ENCODE results near the gene RAB8A. TPM values are rescaled to one million over a fixed set of nuclear protein-coding genes. Genes with fewer than 3 reads are reported as not detected.

RAB8A gene
- total and polyA plus RNA-seq, 7 experiments from 2014 or later: 61.8 to 154 (median 74.5) TPM

- Mint-ChIP-seq H3K27ac (no peak overlapping the region), H3K4me3 (no peak overlapping the region), H3K4me1 (peaks cover 0 to 8% (median 0%) of the 10 kb centered on the region in 7 donors), H3K36me3 (peaks cover 24 to 55% (median 29%) of the 10 kb centered on the region in 5 donors), H3K27me3 (no peaks in the 10 kb centered on the region), H3K9me3 (peaks cover 0 to 11% (median 0%) of the 10 kb centered on the region in 11 donors)
- H3K4me3 ChIP-seq (ENCODE audit: low read length): no peak overlapping the region
- no peak for DNase-seq
- no peak overlapping the region for H3K27ac ChIP-seq (ENCODE audit: low read depth, low read length)
- ChIA-PET CTCF (interaction anchor here (0.6 kb wide), 2 partner anchors 255 to 535 kb away, joined by 3 to 4 read pairs; no protein-coding TSS in a partner anchor), POLR2A (interaction anchor here (0.7 kb wide), 1 partner anchor 17 kb away, joined by 7 read pairs; no protein-coding TSS in a partner anchor)
- ATAC-seq: no peak
- no peaks in the 10 kb centered on the region for H3K9me3 ChIP-seq (ENCODE audit: control insufficient read depth in 2 of 3, low read length in 3 of 3)
- H3K27me3 ChIP-seq (ENCODE audit: control insufficient read depth in 2 of 2, insufficient read depth in 2 of 2, low read length in 2 of 2): no peaks in the 10 kb centered on the region
- H3K4me1 ChIP-seq (ENCODE audit: control insufficient read depth in 2 of 2, insufficient read depth in 2 of 2, low read length in 2 of 2): no peaks in the 10 kb centered on the region
- H3K36me3 ChIP-seq (ENCODE audit: control insufficient read depth in 2 of 3, insufficient read depth in 3 of 3, low read length in 3 of 3): peaks cover 16 to 99% (median 37%) of the 10 kb centered on the region in 3 experiments
- intact Hi-C loops (cut with micrococcal nuclease): no loop called here
These were observed 15.4 kb downstream of the RAB8A start for GRCh38 chr19:16127080-16127479.

GRCh38 chr19:16127776-16128371 is 16.2 kb downstream of the RAB8A start:
- POLR2A ChIA-PET: interaction anchor here (0.6 kb wide), 1 partner anchor 124 kb away, joined by 3 read pairs; no protein-coding TSS in a partner anchor
- H3K27me3 ChIP-seq (ENCODE audit: control insufficient read depth in 2 of 2, insufficient read depth in 2 of 2, low read length in 2 of 2): no peaks in the 10 kb centered on the region
- H3K4me3 ChIP-seq (ENCODE audit: low read length): no peak overlapping the region
- no peak for DNase-seq
- CTCF ChIA-PET: no interaction called here
- Mint-ChIP-seq H3K36me3 (peaks cover 30 to 63% (median 34%) of the 10 kb centered on the region in 5 donors), H3K27ac (no peak overlapping the region), H3K4me1 (peaks cover 0 to 8% (median 0%) of the 10 kb centered on the region in 7 donors), H3K9me3 (peaks cover 0 to 11% (median 0%) of the 10 kb centered on the region in 11 donors), H3K4me3 (no peak overlapping the region), H3K27me3 (no peaks in the 10 kb centered on the region)
- ATAC-seq: no peak
- H3K27ac ChIP-seq (ENCODE audit: low read depth, low read length): no peak overlapping the region
- no peaks in the 10 kb centered on the region for H3K9me3 ChIP-seq (ENCODE audit: control insufficient read depth in 2 of 3, low read length in 3 of 3)
- H3K4me1 ChIP-seq (ENCODE audit: control insufficient read depth in 2 of 2, insufficient read depth in 2 of 2, low read length in 2 of 2): no peaks in the 10 kb centered on the region
- intact Hi-C loops (cut with micrococcal nuclease): no loop called here
- peaks cover 12 to 99% (median 34%) of the 10 kb centered on the region in 3 experiments for H3K36me3 ChIP-seq (ENCODE audit: control insufficient read depth in 2 of 3, insufficient read depth in 3 of 3, low read length in 3 of 3)

GRCh38 chr19:16131648-16132047 is 20.0 kb downstream of the RAB8A start:
- Mint-ChIP-seq H3K4me1 (peaks cover 0 to 8% (median 3%) of the 10 kb centered on the region in 7 donors), H3K27me3 (no peaks in the 10 kb centered on the region), H3K27ac (peak overlapping the region in 2 of 9 donors; percentile 1 to 2), H3K4me3 (no peak overlapping the region), H3K9me3 (peaks cover 0 to 11% (median 0%) of the 10 kb centered on the region in 11 donors), H3K36me3 (peaks cover 35 to 69% (median 45%) of the 10 kb centered on the region in 5 donors)
- ChIA-PET CTCF (interaction anchor here (0.6 kb wide), 1 partner anchor 744 kb away, joined by 6 read pairs; no protein-coding TSS in a partner anchor), POLR2A (no interaction called here)
- no peak overlapping the region for H3K4me3 ChIP-seq (ENCODE audit: low read length)
- no peaks in the 10 kb centered on the region for H3K27me3 ChIP-seq (ENCODE audit: control insufficient read depth in 2 of 2, insufficient read depth in 2 of 2, low read length in 2 of 2)
- no peak overlapping the region for H3K27ac ChIP-seq (ENCODE audit: low read depth, low read length)
- DNase-seq (no peak), ATAC-seq (no peak)
- no peaks in the 10 kb centered on the region for H3K9me3 ChIP-seq (ENCODE audit: control insufficient read depth in 2 of 3, low read length in 3 of 3)
- H3K36me3 ChIP-seq (ENCODE audit: control insufficient read depth in 2 of 3, insufficient read depth in 3 of 3, low read length in 3 of 3): peaks cover 10 to 75% (median 19%) of the 10 kb centered on the region in 3 experiments
- no peaks in the 10 kb centered on the region for H3K4me1 ChIP-seq (ENCODE audit: control insufficient read depth in 2 of 2, insufficient read depth in 2 of 2, low read length in 2 of 2)
- intact Hi-C loops (cut with micrococcal nuclease): no loop called here

- Histone ChIP-seq H3K9me3 (ENCODE audit: control insufficient read depth in 2 of 3, low read length in 3 of 3) (no peaks in the 10 kb centered on the region), H3K4me3 (ENCODE audit: low read length) (no peak overlapping the region), H3K36me3 (ENCODE audit: control insufficient read depth in 2 of 3, insufficient read depth in 3 of 3, low read length in 3 of 3) (peaks cover 0 to 53% (median 9%) of the 10 kb centered on the region in 3 experiments), H3K4me1 (ENCODE audit: control insufficient read depth in 2 of 2, insufficient read depth in 2 of 2, low read length in 2 of 2) (peaks cover 0 to 4% of the 10 kb centered on the region in 2 donors), H3K27me3 (ENCODE audit: control insufficient read depth in 2 of 2, insufficient read depth in 2 of 2, low read length in 2 of 2) (no peaks in the 10 kb centered on the region), H3K27ac (ENCODE audit: low read depth, low read length) (no peak overlapping the region)
- Mint-ChIP-seq H3K9me3 (peaks cover 0 to 11% (median 0%) of the 10 kb centered on the region in 11 donors), H3K4me1 (peaks cover 0 to 16% (median 3%) of the 10 kb centered on the region in 7 donors), H3K27ac (peak overlapping the region in 6 of 9 donors; percentile 23 to 65 (median 38)), H3K27me3 (no peaks in the 10 kb centered on the region), H3K36me3 (peaks cover 31 to 57% (median 42%) of the 10 kb centered on the region in 5 donors), H3K4me3 (no peak overlapping the region)
- POLR2A ChIA-PET: no interaction called here
- no peak for ATAC-seq
- DNase-seq: no peak
- CTCF ChIA-PET: no interaction called here
- intact Hi-C loops (cut with micrococcal nuclease): no loop called here
These were observed 22.1 kb downstream of the RAB8A start for GRCh38 chr19:16133818-16134217.

GRCh38 chr19:16134510-16134909 is 22.8 kb downstream of the RAB8A start:
- peaks cover 0 to 11% (median 0%) of the 10 kb centered on the region in 11 donors for H3K9me3 Mint-ChIP-seq
- no peaks in the 10 kb centered on the region for H3K27me3 Mint-ChIP-seq
- no peak overlapping the region for H3K4me3 Mint-ChIP-seq
- intact Hi-C loops (cut with micrococcal nuclease): no loop called here
- peaks cover 0 to 4% of the 10 kb centered on the region in 2 donors for H3K4me1 ChIP-seq (ENCODE audit: control insufficient read depth in 2 of 2, insufficient read depth in 2 of 2, low read length in 2 of 2)
- ATAC-seq (no peak), DNase-seq (no peak)
- peaks cover 29 to 52% (median 41%) of the 10 kb centered on the region in 5 donors for H3K36me3 Mint-ChIP-seq
- H3K27me3 ChIP-seq (ENCODE audit: control insufficient read depth in 2 of 2, insufficient read depth in 2 of 2, low read length in 2 of 2): no peaks in the 10 kb centered on the region
- no peak overlapping the region for H3K27ac ChIP-seq (ENCODE audit: low read depth, low read length)
- ChIA-PET POLR2A (interaction anchor here (1.1 kb wide), 1 partner anchor 17 kb away, joined by 3 read pairs; no protein-coding TSS in a partner anchor), CTCF (no interaction called here)
- H3K9me3 ChIP-seq (ENCODE audit: control insufficient read depth in 2 of 3, low read length in 3 of 3): no peaks in the 10 kb centered on the region
- peak overlapping the region in 7 of 9 donors; percentile 1 to 74 (median 43) for H3K27ac Mint-ChIP-seq
- H3K4me3 ChIP-seq (ENCODE audit: low read length): no peak overlapping the region
- H3K36me3 ChIP-seq (ENCODE audit: control insufficient read depth in 2 of 3, insufficient read depth in 3 of 3, low read length in 3 of 3): peaks cover 0 to 46% (median 6%) of the 10 kb centered on the region in 3 experiments
- peaks cover 0 to 17% (median 3%) of the 10 kb centered on the region in 7 donors for H3K4me1 Mint-ChIP-seq

GRCh38 chr19:16135430-16136127 is 23.9 kb downstream of the RAB8A start:
- H3K9me3 ChIP-seq (ENCODE audit: control insufficient read depth in 2 of 3, low read length in 3 of 3): no peaks in the 10 kb centered on the region
- Mint-ChIP-seq H3K4me3 (no peak overlapping the region), H3K27ac (peak overlapping the region in 7 of 9 donors; percentile 26 to 91 (median 69)), H3K36me3 (peaks cover 25 to 44% (median 32%) of the 10 kb centered on the region in 5 donors), H3K4me1 (peaks cover 0 to 23% (median 8%) of the 10 kb centered on the region in 7 donors), H3K27me3 (no peaks in the 10 kb centered on the region), H3K9me3 (peaks cover 0 to 11% (median 0%) of the 10 kb centered on the region in 11 donors)
- H3K36me3 ChIP-seq (ENCODE audit: control insufficient read depth in 2 of 3, insufficient read depth in 3 of 3, low read length in 3 of 3): peaks cover 0 to 36% (median 0%) of the 10 kb centered on the region in 3 experiments
- no peak overlapping the region for H3K27ac ChIP-seq (ENCODE audit: low read depth, low read length)
- ATAC-seq (no peak), DNase-seq (no peak)
- POLR2A ChIA-PET: interaction anchor here (0.6 to 1.1 kb wide), 3 partner anchors 18 to 1954 kb away, joined by 3 read pairs; no protein-coding TSS in a partner anchor
- intact Hi-C loops (cut with micrococcal nuclease): no loop called here
- CTCF ChIA-PET: no interaction called here
- no peak overlapping the region for H3K4me3 ChIP-seq (ENCODE audit: low read length)
- peaks cover 0 to 10% of the 10 kb centered on the region in 2 donors for H3K4me1 ChIP-seq (ENCODE audit: control insufficient read depth in 2 of 2, insufficient read depth in 2 of 2, low read length in 2 of 2)
- H3K27me3 ChIP-seq (ENCODE audit: control insufficient read depth in 2 of 2, insufficient read depth in 2 of 2, low read length in 2 of 2): no peaks in the 10 kb centered on the region

Data from naive thymus-derived CD4-positive, alpha-beta T cell (primary cell).